ENCODE results near the gene COG1. TPM values are rescaled to one million over a fixed set of nuclear protein-coding genes. Genes with fewer than 3 reads are reported as not detected.

Gene COG1
- total RNA-seq, 1 experiment from 2014 or later, result 34.9 TPM

GRCh38 chr17:73166731-73167581, 25.9 kb upstream of the COG1 start:
- DNase-seq (ENCODE audit: low read depth), result no peak

GRCh38 chr17:73168667-73169066, 24.2 kb upstream of the COG1 start:
- DNase-seq (ENCODE audit: low read depth), result no peak

- no peak for DNase-seq (ENCODE audit: low read depth)
Measured at GRCh38 chr17:73170324-73170723, 22.5 kb upstream of the COG1 start.

- DNase-seq (ENCODE audit: low read depth), result no peak
Measured at GRCh38 chr17:73172252-73172651, 20.6 kb upstream of the COG1 start.

GRCh38 chr17:73174126-73174525, 18.7 kb upstream of the COG1 start:
- no peak for DNase-seq (ENCODE audit: low read depth)

GRCh38 chr17:73175962-73176565, 16.8 kb upstream of the COG1 start:
- no peak for DNase-seq (ENCODE audit: low read depth)

GRCh38 chr17:73179387-73179786, 13.5 kb upstream of the COG1 start:
- DNase-seq (ENCODE audit: low read depth), result no peak

- no peak for DNase-seq (ENCODE audit: low read depth)
Measured at GRCh38 chr17:73179878-73180277, 13.0 kb upstream of the COG1 start.

- DNase-seq (ENCODE audit: low read depth), result no peak
Measured at GRCh38 chr17:73182616-73183310, 10.1 kb upstream of the COG1 start.

GRCh38 chr17:73184136-73184993, 8.5 kb upstream of the COG1 start:
- no peak for DNase-seq (ENCODE audit: low read depth)

GRCh38 chr17:73186283-73187050, 6.4 kb upstream of the COG1 start:
- DNase-seq (ENCODE audit: low read depth), result no peak

- no peak for DNase-seq (ENCODE audit: low read depth)
Measured at GRCh38 chr17:73187203-73187769, 5.6 kb upstream of the COG1 start.

- no peak for DNase-seq (ENCODE audit: low read depth)
Measured at GRCh38 chr17:73188011-73188410, 4.8 kb upstream of the COG1 start.

- peak; percentile 56 for DNase-seq (ENCODE audit: low read depth)
Measured at GRCh38 chr17:73189417-73190099, 3.3 kb upstream of the COG1 start.

- DNase-seq (ENCODE audit: low read depth), result peak; percentile 74
Measured at GRCh38 chr17:73191443-73192205, 1.2 kb upstream of the COG1 start.

GRCh38 chr17:73192206-73192893, 505 bp upstream of the COG1 start:
- DNase-seq (ENCODE audit: low read depth), result peak; percentile 78

GRCh38 chr17:73194514-73195222, 1.8 kb downstream of the COG1 start:
- DNase-seq (ENCODE audit: low read depth), result no peak

GRCh38 chr17:73196500-73196899, 3.6 kb downstream of the COG1 start:
- DNase-seq (ENCODE audit: low read depth), result no peak
